Lower leg skin (tissue), 4 donors: Measurements from ENCODE around the gene PLCD3. TPM values are rescaled to one million over a fixed set of nuclear protein-coding genes. Genes with fewer than 3 reads are reported as not detected.

ENCODE experiments used
- DNase-seq, 2 donors: peaks; one replicate each; pipeline ENCODE4 v3.0.0-alpha.2; 2019; ENCODE audit warnings: low spot score in 2 of 2
- H3K4me3 ChIP-seq: fragments of 200-600 bp; sonication (generic); 2 replicates; pipeline ENCODE4 v1.5.1; 2017; ENCODE audit warnings: mild to moderate bottlenecking, low read depth; ENCODE audit not compliant: poor library complexity, severe bottlenecking
- CTCF ChIP-seq, 3 donors: fragments of 450-650 bp; IDR thresholded peaks; one replicate each; pipeline ENCODE4 v1.5.1; 2016; ENCODE audit warnings: antibody characterized with exemption in 3 of 3, mild to moderate bottlenecking in 3 of 3, moderate library complexity in 2 of 3
- POLR2A ChIP-seq, 2 donors: fragments of 450-650 bp; IDR thresholded peaks; one replicate each; pipeline ENCODE4 v1.6.1; 2016 to 2017; ENCODE audit warnings: antibody characterized with exemption in 2 of 2, mild to moderate bottlenecking in 1 of 2, moderate library complexity in 1 of 2
- WGBS, 2 donors: methylation state at CpG; one replicate each; pipeline ENCODE4 v1.1.5; 2018; 5-methylcytosine and 5-hydroxymethylcytosine counted together
- intact Hi-C: fragments of 100-400 bp; cut with DNase I; formaldehyde crosslinking; loops from one replicate; pipeline ENCODE4 v1.15.0; 2023; ENCODE audit warnings: low total_unique reads
- total RNA-seq, 4 donors: library from RNA; depleted of rRNA; stranded (reverse); fragments of >200 nt; gene quantifications; one replicate each; pipeline ENCODE4 v1.1.0, GENCODE V29; 2016

PLCD3 gene
- total RNA-seq, 4 donors from 2014 or later, result 65.7 to 180 (median 105) TPM

GRCh38 chr17:45087504-45087975, 44.8 kb downstream of the PLCD3 start:
- no peak for DNase-seq
- WGBS, 2 donors, result 32 to 35% methylated on average over 3 of the region's 3 CpGs
- H3K4me3 ChIP-seq, result no peak overlapping the region
- intact Hi-C loops, result no loop called here
- TF ChIP-seq CTCF (IDR thresholded peaks at IDR 0.05) (no peak), POLR2A (IDR thresholded peaks at IDR 0.05) (no peak)

- H3K4me3 ChIP-seq, result no peak overlapping the region
- 87 to 88% methylated on average over 6 of the region's 6 CpGs for WGBS, 2 donors
- TF ChIP-seq POLR2A (IDR thresholded peaks at IDR 0.05), result no peak
- no peak for TF ChIP-seq CTCF (IDR thresholded peaks at IDR 0.05)
- intact Hi-C loops, result no loop called here
- no peak for DNase-seq
Observed at GRCh38 chr17:45086865-45087503, 45.3 kb downstream of the PLCD3 start.

GRCh38 chr17:45086391-45086790, 45.9 kb downstream of the PLCD3 start:
- H3K4me3 ChIP-seq, result no peak overlapping the region
- 86 to 87% methylated on average over 4 of the region's 4 CpGs for WGBS, 2 donors
- TF ChIP-seq CTCF (IDR thresholded peaks at IDR 0.05) (no peak), POLR2A (IDR thresholded peaks at IDR 0.05) (no peak)
- intact Hi-C loops, result no loop called here
- DNase-seq, result no peak

GRCh38 chr17:45081047-45081703, 51.1 kb downstream of the PLCD3 start:
- TF ChIP-seq POLR2A (IDR thresholded peaks at IDR 0.05) (no peak), CTCF (IDR thresholded peaks at IDR 0.05) (no peak)
- 83 to 85% methylated on average over 6 of the region's 6 CpGs for WGBS, 2 donors
- no peak overlapping the region for H3K4me3 ChIP-seq
- intact Hi-C loops, result no loop called here
- no peak for DNase-seq

GRCh38 chr17:45077643-45078042, 54.7 kb downstream of the PLCD3 start:
- WGBS, 2 donors, result 77 to 86% methylated on average over 3 of the region's 3 CpGs
- intact Hi-C loops, result no loop called here
- TF ChIP-seq CTCF (IDR thresholded peaks at IDR 0.05) (no peak), POLR2A (IDR thresholded peaks at IDR 0.05) (no peak)
- H3K4me3 ChIP-seq, result no peak overlapping the region
- no peak for DNase-seq
